CD8-positive, alpha-beta memory T cell (primary cell): ENCODE measurements around the gene HSPBAP1. TPM values are rescaled to one million over a fixed set of nuclear protein-coding genes. Genes with fewer than 3 reads are reported as not detected.

ENCODE experiments used
- CTCF ChIA-PET: fragments of 350-600 bp; sonication (Branson Sonifier 250); formaldehyde crosslinking; loops from one replicate; lab custom pipeline; 2021; ENCODE audit warnings: antibody characterized with exemption; lab: Charles Lee
- POLR2A ChIA-PET: fragments of 350-600 bp; sonication (Branson Sonifier 250); formaldehyde crosslinking; loops from one replicate; lab custom pipeline; 2021; ENCODE audit warnings: antibody characterized with exemption; lab: Charles Lee
- DNase-seq, 5 donors: peaks; one replicate each; pipeline versions ENCODE4 v3.0.0 to v3.0.0-alpha.2; 2020 to 2022; ENCODE audit warnings: mixed read lengths in 1 of 5
- H3K27ac ChIP-seq: one replicate; pipeline ENCODE4 v1.7.0; 2013; ENCODE audit warnings: low read depth, mild to moderate bottlenecking, low read length, moderate library complexity
- H3K27me3 ChIP-seq: 2 replicates; pipeline ENCODE4 v1.7.0; 2013; ENCODE audit warnings: low read length, mild to moderate bottlenecking; ENCODE audit not compliant: insufficient read depth, poor library complexity, severe bottlenecking
- H3K36me3 ChIP-seq: 2 replicates; pipeline ENCODE4 v1.7.0; 2013; ENCODE audit warnings: mild to moderate bottlenecking, low read length, moderate library complexity; ENCODE audit not compliant: insufficient read depth
- H3K4me1 ChIP-seq: 2 replicates; pipeline ENCODE4 v1.7.0; 2013; ENCODE audit warnings: mild to moderate bottlenecking, low read length, moderate library complexity; ENCODE audit not compliant: insufficient read depth
- H3K4me3 ChIP-seq: 2 replicates; pipeline ENCODE4 v1.7.0; 2013; ENCODE audit warnings: mild to moderate bottlenecking, low read length
- H3K9me3 ChIP-seq: 2 replicates; pipeline ENCODE4 v1.7.0; 2013; ENCODE audit warnings: mild to moderate bottlenecking, low read length
- H3K27ac Mint-ChIP-seq, 8 donors: one replicate each; pipeline ENCODE4 v1.8.0; 2020 to 2021; ENCODE audit warnings: mixed read lengths in 8 of 8, mild to moderate bottlenecking in 6 of 8, inconsistent platforms in 3 of 8, moderate library complexity in 3 of 8
- H3K27me3 Mint-ChIP-seq, 2 donors: one replicate each; pipeline ENCODE4 v1.8.0; 2020 to 2021; ENCODE audit warnings: mixed read lengths in 2 of 2, mild to moderate bottlenecking in 1 of 2, moderate library complexity in 1 of 2
- H3K36me3 Mint-ChIP-seq, 3 donors: one replicate each; pipeline ENCODE4 v1.8.0; 2020 to 2021; ENCODE audit warnings: mixed read lengths in 3 of 3, inconsistent platforms in 1 of 3, mild to moderate bottlenecking in 1 of 3
- H3K4me1 Mint-ChIP-seq, 3 donors: one replicate each; pipeline ENCODE4 v1.8.0; 2020 to 2021; ENCODE audit warnings: mixed read lengths in 3 of 3, inconsistent platforms in 1 of 3, mild to moderate bottlenecking in 1 of 3
- H3K4me3 Mint-ChIP-seq, 7 donors: one replicate each; pipeline ENCODE4 v1.8.0; 2020 to 2021; ENCODE audit warnings: mixed read lengths in 7 of 7, mild to moderate bottlenecking in 6 of 7, moderate library complexity in 4 of 7, inconsistent platforms in 2 of 7
- H3K9me3 Mint-ChIP-seq, 5 donors: one replicate each; pipeline ENCODE4 v1.8.0; 2020 to 2022; ENCODE audit warnings: mixed read lengths in 5 of 5, mild to moderate bottlenecking in 3 of 5, moderate library complexity in 2 of 5, inconsistent platforms in 1 of 5
- polyA plus RNA-seq: library from polyadenylated mRNA; unstranded; fragments of 300-500 nt; fragmentation: Illumina TruSeq; gene quantifications from one replicate; pipeline ENCODE4 v1.2.3, GENCODE V29; 2021
- total RNA-seq, 2 experiments: library from RNA; stranded (reverse); gene quantifications; one replicate each; pipeline ENCODE4 v1.2.3, GENCODE V29; 2021

Gene HSPBAP1
- total and polyA plus RNA-seq, 3 experiments from 2014 or later = 7.2 to 10.6 (median 10.2) TPM

DNA sequence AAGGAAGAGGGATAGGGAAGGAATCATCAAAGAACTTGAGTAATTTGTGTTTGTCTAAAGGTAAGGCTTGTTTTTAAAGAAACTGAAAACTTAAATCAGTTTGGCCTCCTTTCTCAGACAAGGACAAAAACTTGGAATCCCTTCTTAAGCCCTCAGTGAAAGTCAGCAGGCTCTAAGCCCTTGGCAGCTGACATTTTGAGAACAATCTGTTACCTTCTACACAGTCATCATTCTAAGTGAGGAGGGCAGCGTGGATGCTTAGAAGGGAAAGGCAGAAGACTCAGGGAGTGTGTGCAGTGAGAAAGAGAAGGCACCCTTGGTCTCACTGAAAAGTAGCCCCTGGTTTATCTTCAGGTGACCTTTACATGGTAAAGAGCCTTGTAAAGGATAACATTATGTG, 10.8 kb downstream of the HSPBAP1 start:
- H3K9me3 Mint-ChIP-seq = no peaks in the 10 kb centered on the region
- peaks cover 6 to 27% (median 12%) of the 10 kb centered on the region in 3 donors for H3K4me1 Mint-ChIP-seq
- H3K36me3 Mint-ChIP-seq = peaks cover 4 to 26% (median 10%) of the 10 kb centered on the region in 3 donors
- no peak overlapping the region for H3K4me3 ChIP-seq
- no peaks in the 10 kb centered on the region for H3K27me3 Mint-ChIP-seq
- peaks cover 4% of the 10 kb centered on the region for H3K36me3 ChIP-seq
- no peaks in the 10 kb centered on the region for H3K9me3 ChIP-seq
- H3K27me3 ChIP-seq = no peaks in the 10 kb centered on the region
- DNase-seq = no peak
- H3K27ac ChIP-seq = no peak overlapping the region
- no peaks in the 10 kb centered on the region for H3K4me1 ChIP-seq
- H3K4me3 Mint-ChIP-seq = no peak overlapping the region
- ChIA-PET POLR2A (no interaction called here), CTCF (no interaction called here)
- H3K27ac Mint-ChIP-seq = no peak overlapping the region

DNA sequence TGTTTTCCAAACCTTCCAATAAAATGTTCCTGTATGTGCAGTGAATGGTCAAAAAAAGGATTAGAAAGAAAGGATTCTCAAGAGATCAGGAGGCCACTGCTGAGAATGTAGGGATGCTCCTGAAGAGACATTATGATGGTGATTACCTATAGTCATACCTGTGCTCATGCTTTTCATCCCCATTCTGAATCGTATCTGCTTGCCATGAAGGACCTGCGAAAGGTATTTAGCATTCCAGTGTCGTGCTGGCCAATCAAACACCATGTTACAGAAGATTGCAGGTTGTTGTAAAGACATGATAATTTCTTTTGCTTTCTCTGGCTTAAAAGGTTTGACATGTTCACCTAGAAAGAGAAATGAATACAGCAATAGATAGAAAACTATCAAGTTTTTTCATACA, 16.1 kb downstream of the HSPBAP1 start:
- no peak overlapping the region for H3K4me3 Mint-ChIP-seq
- POLR2A ChIA-PET = no interaction called here
- Histone ChIP-seq H3K27ac (no peak overlapping the region), H3K36me3 (no peaks in the 10 kb centered on the region), H3K4me1 (no peaks in the 10 kb centered on the region), H3K4me3 (no peak overlapping the region), H3K9me3 (no peaks in the 10 kb centered on the region), H3K27me3 (no peaks in the 10 kb centered on the region)
- no peak for DNase-seq
- peaks cover 4 to 26% (median 8%) of the 10 kb centered on the region in 3 donors for H3K36me3 Mint-ChIP-seq
- H3K27ac Mint-ChIP-seq = no peak overlapping the region
- H3K27me3 Mint-ChIP-seq = no peaks in the 10 kb centered on the region
- H3K9me3 Mint-ChIP-seq = no peaks in the 10 kb centered on the region
- no peaks in the 10 kb centered on the region for H3K4me1 Mint-ChIP-seq
- CTCF ChIA-PET = no interaction called here

DNA sequence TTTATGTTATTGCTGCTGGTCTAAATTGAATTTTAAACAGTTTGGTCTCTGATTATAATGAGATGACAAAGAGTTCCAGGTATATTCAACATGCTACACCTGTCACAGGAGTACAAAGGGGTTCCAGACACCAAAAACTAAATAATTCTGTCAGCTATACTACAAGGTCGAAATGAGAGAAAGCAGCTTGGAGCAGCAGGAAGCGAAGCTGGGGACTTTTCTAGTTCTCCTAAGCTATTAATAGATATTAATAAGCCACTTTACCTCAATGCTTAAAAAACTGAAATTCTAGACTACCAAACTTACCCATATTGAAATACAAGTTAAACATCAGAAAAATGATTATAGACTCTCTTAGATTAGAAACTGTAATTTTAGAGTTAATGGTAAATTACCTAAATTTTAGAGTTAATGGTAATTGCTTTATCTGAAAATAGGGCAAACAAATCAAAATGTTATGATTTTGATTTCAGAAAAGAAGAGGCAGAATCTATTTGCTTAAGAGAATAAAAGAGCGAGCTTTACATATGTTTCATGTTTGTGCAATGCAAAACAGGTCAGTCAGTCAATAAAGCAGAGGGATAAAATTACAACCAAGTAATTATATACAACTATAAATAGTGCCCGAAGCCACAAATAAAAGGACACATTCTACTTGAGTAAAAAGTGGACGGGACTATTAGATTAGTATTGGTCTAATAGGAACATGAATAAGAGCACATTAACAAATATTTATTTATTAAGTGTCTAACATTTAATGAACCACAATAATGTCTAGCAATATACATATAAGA, 16.8 kb downstream of the HSPBAP1 start:
- CTCF ChIA-PET = interaction anchor here (1.0 kb wide), 1 partner anchor 17 kb away, joined by 3 read pairs; the partner anchor contains the start of gene HSPBAP1
- no peaks in the 10 kb centered on the region for H3K9me3 Mint-ChIP-seq

DNA sequence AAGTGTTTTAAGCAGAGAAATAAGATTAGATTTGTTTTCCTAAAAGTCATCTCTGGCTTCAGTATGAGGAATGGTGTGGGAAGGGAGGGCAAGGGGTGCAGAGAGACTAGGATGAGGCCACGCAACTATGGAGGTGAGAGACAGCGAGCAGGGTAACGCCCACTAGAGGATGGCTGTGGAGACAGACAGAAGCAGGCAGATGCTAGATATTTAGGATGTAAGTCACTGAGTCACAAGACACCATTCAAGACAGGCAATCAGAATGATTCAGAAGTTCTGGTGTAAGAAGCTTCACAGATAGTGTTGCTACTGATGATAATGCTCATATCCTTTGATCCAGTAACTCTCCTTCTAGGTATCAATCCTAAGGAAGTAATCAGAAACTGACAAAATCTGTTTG, 19.1 kb downstream of the HSPBAP1 start:
- Mint-ChIP-seq H3K36me3 (peaks cover 4 to 37% (median 12%) of the 10 kb centered on the region in 3 donors), H3K4me1 (no peaks in the 10 kb centered on the region), H3K27me3 (peaks cover 0 to 2% of the 10 kb centered on the region in 2 donors), H3K9me3 (no peaks in the 10 kb centered on the region), H3K27ac (no peak overlapping the region), H3K4me3 (no peak overlapping the region)
- no peak for DNase-seq
- Histone ChIP-seq H3K4me3 (no peak overlapping the region), H3K4me1 (no peaks in the 10 kb centered on the region), H3K9me3 (no peaks in the 10 kb centered on the region), H3K27ac (no peak overlapping the region), H3K27me3 (no peaks in the 10 kb centered on the region), H3K36me3 (no peaks in the 10 kb centered on the region)
- CTCF ChIA-PET = no interaction called here
- POLR2A ChIA-PET = no interaction called here

More for the DNA sequence above, 16.8 kb downstream of the HSPBAP1 start:
- Mint-ChIP-seq H3K27me3 (no peaks in the 10 kb centered on the region), H3K4me3 (no peak overlapping the region), H3K4me1 (no peaks in the 10 kb centered on the region), H3K27ac (peak overlapping the region in 1 of 8 donors; percentile 1), H3K36me3 (peaks cover 4 to 26% (median 8%) of the 10 kb centered on the region in 3 donors)
- Histone ChIP-seq H3K4me3 (no peak overlapping the region), H3K27me3 (no peaks in the 10 kb centered on the region), H3K36me3 (no peaks in the 10 kb centered on the region), H3K4me1 (no peaks in the 10 kb centered on the region), H3K27ac (no peak overlapping the region), H3K9me3 (no peaks in the 10 kb centered on the region)
- no peak for DNase-seq
- POLR2A ChIA-PET = no interaction called here

DNA sequence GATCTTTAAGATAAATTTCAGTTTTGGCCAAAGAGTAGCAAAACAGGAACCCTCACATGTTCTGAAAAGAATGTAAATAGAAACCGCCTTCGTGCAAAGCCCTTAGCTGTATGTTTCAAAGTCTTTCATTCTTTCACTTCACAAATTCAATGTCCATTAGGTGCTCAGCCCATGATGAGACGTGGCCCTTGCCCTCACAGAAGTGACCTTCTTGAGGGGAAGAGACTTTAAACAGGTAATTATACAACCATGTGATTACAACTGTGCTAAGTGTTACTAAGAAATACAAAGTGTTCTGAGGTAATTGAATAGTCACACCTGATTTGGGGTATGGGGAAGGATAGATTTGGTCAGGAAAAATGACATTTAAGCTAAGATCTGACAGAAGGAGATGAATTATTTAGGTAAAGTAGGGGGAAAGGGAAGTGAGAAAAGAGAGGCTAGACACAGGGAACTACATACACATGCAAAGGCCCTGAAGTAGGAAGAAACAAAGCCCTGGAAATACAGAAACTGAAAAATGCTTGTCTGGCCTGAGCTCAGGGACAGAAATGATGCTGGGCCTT, 19.6 kb downstream of the HSPBAP1 start:
- DNase-seq = no peak
- Mint-ChIP-seq H3K36me3 (peaks cover 4 to 42% (median 14%) of the 10 kb centered on the region in 3 donors), H3K27ac (peak overlapping the region in 1 of 8 donors; percentile 14), H3K27me3 (peaks cover 0 to 2% of the 10 kb centered on the region in 2 donors), H3K4me1 (no peaks in the 10 kb centered on the region), H3K4me3 (no peak overlapping the region), H3K9me3 (no peaks in the 10 kb centered on the region)
- Histone ChIP-seq H3K9me3 (no peaks in the 10 kb centered on the region), H3K36me3 (no peaks in the 10 kb centered on the region), H3K4me3 (no peak overlapping the region), H3K27me3 (no peaks in the 10 kb centered on the region), H3K4me1 (no peaks in the 10 kb centered on the region), H3K27ac (no peak overlapping the region)
- CTCF ChIA-PET = no interaction called here
- POLR2A ChIA-PET = no interaction called here

DNA sequence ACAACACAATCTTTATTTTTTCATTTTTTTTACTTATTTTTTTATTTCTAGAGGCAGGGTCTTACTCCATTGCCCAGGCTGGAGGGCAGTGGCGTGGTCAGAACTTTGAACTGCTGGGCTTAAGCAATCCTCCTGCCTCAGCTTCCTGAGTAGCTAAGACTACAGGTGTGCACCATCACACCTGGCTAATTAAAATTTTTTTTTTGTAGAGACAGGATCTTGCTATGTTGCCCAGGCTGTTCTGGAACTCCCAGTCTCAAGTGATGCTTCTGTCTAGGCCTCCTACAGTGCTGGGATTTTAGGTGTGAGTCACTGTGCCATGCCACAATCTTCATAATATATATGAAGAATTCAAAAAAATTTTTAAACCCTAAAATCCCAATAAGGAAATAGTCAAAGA, 20.8 kb downstream of the HSPBAP1 start:
- H3K27me3 Mint-ChIP-seq = peaks cover 0 to 2% of the 10 kb centered on the region in 2 donors
- H3K27ac ChIP-seq = no peak overlapping the region
- H3K4me1 Mint-ChIP-seq = no peaks in the 10 kb centered on the region
- no peak overlapping the region for H3K27ac Mint-ChIP-seq
- H3K4me3 ChIP-seq = no peak overlapping the region
- no peaks in the 10 kb centered on the region for H3K27me3 ChIP-seq
- peaks cover 4 to 50% (median 15%) of the 10 kb centered on the region in 3 donors for H3K36me3 Mint-ChIP-seq
- no peaks in the 10 kb centered on the region for H3K9me3 Mint-ChIP-seq
- no peaks in the 10 kb centered on the region for H3K9me3 ChIP-seq
- no peak for DNase-seq
- ChIA-PET POLR2A (interaction anchor here (0.6 kb wide), 1 partner anchor 220 kb away, joined by 4 read pairs; no protein-coding TSS in a partner anchor), CTCF (no interaction called here)
- H3K4me1 ChIP-seq = no peaks in the 10 kb centered on the region
- H3K4me3 Mint-ChIP-seq = no peak overlapping the region
- H3K36me3 ChIP-seq = no peaks in the 10 kb centered on the region

DNA sequence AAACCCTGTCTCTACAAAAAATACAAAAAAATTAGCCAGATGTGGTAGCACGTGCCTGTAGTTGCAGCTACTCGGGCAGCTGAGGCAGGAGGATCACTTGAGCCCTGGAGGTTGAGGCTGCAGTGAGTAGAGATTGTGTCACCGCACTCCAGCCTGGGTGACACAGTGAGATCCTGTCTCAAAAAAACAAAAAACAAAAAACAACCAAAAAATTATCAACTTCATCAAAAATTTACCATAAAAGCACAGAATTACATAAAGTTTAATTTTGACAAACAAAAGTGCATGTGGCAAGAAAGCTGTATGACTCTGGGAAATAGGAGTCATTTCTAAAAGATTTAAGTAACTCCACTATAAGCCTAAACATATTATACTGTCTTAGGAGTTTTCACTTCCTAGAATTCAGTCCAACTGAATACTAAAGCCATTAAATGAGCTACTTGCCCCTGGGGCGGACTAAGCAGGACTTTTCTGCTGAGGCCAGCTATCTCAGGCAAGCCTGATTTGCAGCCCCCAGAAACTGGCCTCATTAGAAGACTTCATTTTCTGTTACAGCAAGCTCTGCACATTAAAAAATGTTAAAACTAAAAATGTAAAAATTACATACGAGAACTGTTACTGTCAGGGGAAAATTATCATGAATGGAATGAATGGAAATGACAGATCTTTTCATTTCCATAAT, 23.0 kb downstream of the HSPBAP1 start:
- POLR2A ChIA-PET = no interaction called here
- CTCF ChIA-PET = no interaction called here
- H3K36me3 ChIP-seq = no peaks in the 10 kb centered on the region
- no peak overlapping the region for H3K4me3 Mint-ChIP-seq
- no peak for DNase-seq
- H3K27me3 Mint-ChIP-seq = peaks cover 0 to 2% of the 10 kb centered on the region in 2 donors
- peaks cover 4 to 57% (median 17%) of the 10 kb centered on the region in 3 donors for H3K36me3 Mint-ChIP-seq
- no peaks in the 10 kb centered on the region for H3K9me3 Mint-ChIP-seq
- H3K27me3 ChIP-seq = no peaks in the 10 kb centered on the region
- no peak overlapping the region for H3K27ac ChIP-seq
- no peaks in the 10 kb centered on the region for H3K4me1 ChIP-seq
- H3K4me1 Mint-ChIP-seq = no peaks in the 10 kb centered on the region
- no peaks in the 10 kb centered on the region for H3K9me3 ChIP-seq
- peak overlapping the region in 1 of 8 donors; percentile 43 for H3K27ac Mint-ChIP-seq
- H3K4me3 ChIP-seq = no peak overlapping the region
